ENCODE data around the gene PLA2G2D. TPM values are rescaled to one million over a fixed set of nuclear protein-coding genes. Genes with fewer than 3 reads are reported as not detected.
A peak's percentile ranks its signal among the peaks of the same experiment; 100 is the strongest.

Gene PLA2G2D
- total and polyA plus RNA-seq, 2 of the 8 experiments (the other 6 are each of a cell fraction or from before 2014, with no cell fraction given): not detected

- Histone ChIP-seq H2AK5ac (ENCODE audit: low read depth, low read length) (no peak overlapping the region), H4K91ac (replicated peaks; ENCODE audit: insufficient read length, low read length) (no peak overlapping the region), H3K18ac (ENCODE audit: extremely low read depth, low read length) (no peak overlapping the region), H4K5ac (ENCODE audit: insufficient read length, low read depth, low read length) (no peak overlapping the region), H3K4ac (replicated peaks; ENCODE audit: insufficient read length, low read depth, low read length) (no peak overlapping the region), H4K8ac (ENCODE audit: extremely low read depth, insufficient read depth, low read length) (no peak overlapping the region), H3K56ac (replicated peaks; ENCODE audit: insufficient read length, low read depth, low read length) (no peak overlapping the region), H3K23me2 (ENCODE audit: low read depth, low read length) (no peaks in the 10 kb centered on the region), H3K36me3 (ENCODE audit: control insufficient read depth in 2 of 4, insufficient read depth in 4 of 4, low read length in 3 of 4) (no peaks in the 10 kb centered on the region), H3K79me2 (ENCODE audit: control insufficient read depth in 1 of 2, insufficient read depth in 2 of 2, low read length in 2 of 2) (no peaks in the 10 kb centered on the region), H2BK5ac (ENCODE audit: low read depth, low read length) (no peak overlapping the region), H4K20me1 (replicated peaks in 1 of 2; ENCODE audit: control insufficient read depth in 1 of 2, insufficient read depth in 2 of 2, low read length in 2 of 2) (no peaks in the 10 kb centered on the region), H3K14ac (ENCODE audit: insufficient read length) (no peak overlapping the region), H3K23ac (ENCODE audit: insufficient read length) (no peak overlapping the region), H3K4me2 (ENCODE audit: insufficient read depth in 1 of 2, low read depth in 2 of 2, low read length in 2 of 2) (no peak overlapping the region), H2BK120ac (replicated peaks; ENCODE audit: low read depth, low read length) (no peak overlapping the region), H3K4me1 (replicated peaks in 1 of 4; ENCODE audit: control insufficient read depth in 3 of 4, insufficient read depth in 4 of 4, low read length in 3 of 4) (no peaks in the 10 kb centered on the region), H3K4me3 (ENCODE audit: extremely low read depth in 1 of 4, insufficient read depth in 2 of 4, low read depth in 3 of 4, low read length in 4 of 4) (no peak overlapping the region), H2BK20ac (ENCODE audit: low read length) (no peak overlapping the region), H3K9me3 (ENCODE audit: insufficient read depth in 2 of 2, low read depth in 1 of 2, low read length in 1 of 2) (peaks cover 0 to 3% of the 10 kb centered on the region in 2 experiments; a peak in 2 of 4 replicates), H2BK15ac (ENCODE audit: low read length) (no peak overlapping the region), H3K27me3 (replicated peaks in 1 of 4; ENCODE audit: control insufficient read depth in 3 of 4, extremely low read depth in 1 of 4, insufficient read depth in 3 of 4, low read length in 3 of 4) (no peaks in the 10 kb centered on the region), H3K79me1 (ENCODE audit: low read depth, low read length) (no peaks in the 10 kb centered on the region), H2AFZ (ENCODE audit: low read length) (0 out of 2 replicates have a peak overlapping the region, but pooled peaks have one; percentile 44), H2BK12ac (ENCODE audit: low read depth, low read length) (no peak overlapping the region), H3K9ac (replicated peaks in 1 of 4; ENCODE audit: extremely low read depth in 1 of 4, low read depth in 3 of 4, low read length in 3 of 4) (no peak overlapping the region), H3K27ac (ENCODE audit: low read depth, low read length) (no peak overlapping the region)
- ChIA-PET POLR2A (ENCODE audit: partially characterized antibody) (interaction anchor here (0.6 kb wide), 1 partner anchor 436 kb away, joined by 3 read pairs; no protein-coding TSS in a partner anchor), CTCF (ENCODE audit: partially characterized antibody) (interaction anchor here (0.8 to 4.1 kb wide), 6 partner anchors 10 to 307 kb away, joined by 3 to 23 read pairs (median 8); no protein-coding TSS in a partner anchor)
- no peak for DNase-seq (ENCODE audit: low read depth in 1 of 2, low spot score in 2 of 2)
- 94% methylated on average over 10 of the region's 10 CpGs; no CpG with 5 or more reads in 1 of the 2 experiments for WGBS, 2 experiments (ENCODE audit: extremely low coverage in 1 of 2, insufficient coverage in 1 of 2, insufficient read length in 1 of 2, insufficient replicate concordance in 2 of 2, low coverage in 1 of 2, low lambda C conversion rate in 2 of 2, missing lambda C conversion rate in 1 of 2)
- TF ChIP-seq EZH2 (IDR thresholded peaks at IDR 0.05; ENCODE audit: low read depth, low read length, severe bottlenecking): no peak
- TF ChIP-seq CBX5 (IDR thresholded peaks at IDR 0.05; ENCODE audit: low read depth, low read length): no peak
- no peak for TF ChIP-seq HDAC2 (IDR thresholded peaks at IDR 0.05; ENCODE audit: borderline replicate concordance in 1 of 2, low read depth in 2 of 2, low read length in 2 of 2)
- TF ChIP-seq KDM1A (IDR thresholded peaks at IDR 0.05; ENCODE audit: borderline replicate concordance, low read length): no peak
- no peak for TF ChIP-seq RAD21 (IDR thresholded peaks at IDR 0.05 in 1 of 2, conservative IDR thresholded peaks at IDR 0.05 in 1 of 2; ENCODE audit: low read depth in 2 of 2, low read length in 2 of 2)
- TF ChIP-seq EGR1 (IDR thresholded peaks at IDR 0.05; ENCODE audit: borderline replicate concordance, low read depth, low read length): no peak
- TF ChIP-seq TAF7 (optimal IDR thresholded peaks at IDR 0.05; ENCODE audit: borderline replicate concordance, low read depth, low read length): no peak
- no peak for FAIRE-seq
Measured at GRCh38 chr1:20125100-20125499, 5.8 kb upstream of the PLA2G2D start.
